Osteocyte (in vitro differentiated cells): ENCODE data around the gene SMCHD1. TPM values are rescaled to one million over a fixed set of nuclear protein-coding genes. Genes with fewer than 3 reads are reported as not detected.

Experiments used
- DNase-seq: peaks from one replicate; pipeline ENCODE4 v3.0.0; 2021; ENCODE audit warnings: mixed read lengths; ENCODE audit not compliant: unreplicated experiment; ENCODE audit errors: extremely low spot score
- H3K27ac Mint-ChIP-seq: one replicate; pipeline ENCODE4 v1.8.0; 2021; ENCODE audit warnings: mild to moderate bottlenecking, mixed read lengths; ENCODE audit not compliant: unreplicated experiment
- H3K27me3 Mint-ChIP-seq: one replicate; pipeline ENCODE4 v1.8.0; 2021; ENCODE audit warnings: mixed read lengths; ENCODE audit not compliant: unreplicated experiment
- H3K36me3 Mint-ChIP-seq: one replicate; pipeline ENCODE4 v1.8.0; 2021; ENCODE audit warnings: mixed read lengths; ENCODE audit not compliant: unreplicated experiment
- H3K4me1 Mint-ChIP-seq: one replicate; pipeline ENCODE4 v1.8.0; 2021; ENCODE audit warnings: mixed read lengths; ENCODE audit not compliant: unreplicated experiment
- H3K4me3 Mint-ChIP-seq: one replicate; pipeline ENCODE4 v1.8.0; 2021; ENCODE audit warnings: mild to moderate bottlenecking, moderate library complexity, mixed read lengths; ENCODE audit not compliant: unreplicated experiment
- H3K9me3 Mint-ChIP-seq: one replicate; pipeline ENCODE4 v1.8.0; 2021; ENCODE audit warnings: mixed read lengths; ENCODE audit not compliant: unreplicated experiment
- CTCF ChIP-seq: fragments of 200-600 bp; sonication (generic); IDR thresholded peaks from 2 replicates; pipeline ENCODE4 v1.5.0; 2021; ENCODE audit warnings: antibody characterized with exemption, mild to moderate bottlenecking, moderate library complexity
- total RNA-seq: library from RNA; stranded (reverse); gene quantifications from 2 replicates; pipeline ENCODE4 v1.2.1, GENCODE V29; 2021

Gene SMCHD1
- total RNA-seq, 1 donor from 2014 or later, result 58.1 TPM

- no peak for TF ChIP-seq CTCF
- Mint-ChIP-seq H3K27ac (no peak overlapping the region), H3K36me3 (peaks cover 48% of the 10 kb centered on the region), H3K9me3 (no peaks in the 10 kb centered on the region), H3K4me3 (no peak overlapping the region), H3K4me1 (no peaks in the 10 kb centered on the region), H3K27me3 (no peaks in the 10 kb centered on the region)
- no peak for DNase-seq
These were observed 119.1 kb downstream of the SMCHD1 start for GRCh38 chr18:2774669-2775068.

DNA sequence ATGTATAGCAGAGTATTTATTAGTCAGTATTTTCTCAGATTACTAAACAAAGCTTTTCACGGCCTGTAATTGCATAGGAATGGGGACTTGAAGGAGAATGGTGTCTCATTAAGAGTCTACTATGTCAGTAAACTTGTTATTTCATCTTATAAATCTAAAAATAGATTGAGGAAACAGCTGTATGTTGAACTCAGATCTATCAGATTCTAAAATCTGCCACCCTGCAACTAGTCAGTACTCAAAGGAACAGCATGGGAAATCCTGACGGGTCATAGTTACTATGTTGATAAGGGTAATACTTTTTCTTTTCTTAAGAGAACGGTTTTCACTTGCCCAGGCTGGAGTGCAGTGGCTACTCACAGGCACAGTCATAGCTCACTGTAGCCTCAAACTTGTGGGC lies 121.1 kb downstream of the SMCHD1 start:
- Mint-ChIP-seq H3K27me3 (no peaks in the 10 kb centered on the region), H3K36me3 (peaks cover 42% of the 10 kb centered on the region), H3K4me1 (no peaks in the 10 kb centered on the region), H3K9me3 (no peaks in the 10 kb centered on the region), H3K27ac (no peak overlapping the region), H3K4me3 (no peak overlapping the region)
- DNase-seq, result no peak
- no peak for TF ChIP-seq CTCF

GRCh38 chr18:2777241-2777640 lies 121.7 kb downstream of the SMCHD1 start:
- Mint-ChIP-seq H3K4me1 (no peaks in the 10 kb centered on the region), H3K27me3 (no peaks in the 10 kb centered on the region), H3K4me3 (no peak overlapping the region), H3K9me3 (no peaks in the 10 kb centered on the region), H3K36me3 (peaks cover 39% of the 10 kb centered on the region), H3K27ac (no peak overlapping the region)
- TF ChIP-seq CTCF, result no peak
- DNase-seq, result no peak

GRCh38 chr18:2780750-2781149 lies 125.2 kb downstream of the SMCHD1 start:
- H3K4me3 Mint-ChIP-seq, result no peak overlapping the region
- H3K9me3 Mint-ChIP-seq, result no peaks in the 10 kb centered on the region
- no peak for TF ChIP-seq CTCF
- no peaks in the 10 kb centered on the region for H3K27me3 Mint-ChIP-seq
- peaks cover 35% of the 10 kb centered on the region for H3K36me3 Mint-ChIP-seq
- H3K4me1 Mint-ChIP-seq, result no peaks in the 10 kb centered on the region
- DNase-seq, result no peak
- no peak overlapping the region for H3K27ac Mint-ChIP-seq

DNA sequence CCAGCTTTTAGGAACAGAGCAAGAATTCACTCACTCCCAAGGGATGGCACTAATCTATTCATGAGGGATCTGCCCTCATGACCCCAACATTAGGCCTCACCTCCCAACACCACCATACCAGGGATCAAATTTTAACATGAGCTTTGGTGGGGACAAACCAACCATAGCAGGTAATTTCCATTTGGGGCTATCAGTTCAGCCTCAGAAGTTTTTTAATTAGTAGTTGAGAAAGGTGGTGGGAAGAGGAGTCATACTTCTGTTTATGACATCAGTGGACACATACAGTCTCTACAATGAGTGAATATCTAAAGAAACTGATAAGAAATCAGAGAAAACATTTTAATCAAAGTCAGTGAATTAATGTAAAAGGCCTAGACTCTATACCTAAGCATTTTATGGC lies 131.7 kb downstream of the SMCHD1 start:
- peaks cover 37% of the 10 kb centered on the region for H3K36me3 Mint-ChIP-seq
- H3K27ac Mint-ChIP-seq, result no peak overlapping the region
- H3K4me1 Mint-ChIP-seq, result no peaks in the 10 kb centered on the region
- H3K9me3 Mint-ChIP-seq, result no peaks in the 10 kb centered on the region
- TF ChIP-seq CTCF, result no peak
- H3K4me3 Mint-ChIP-seq, result no peak overlapping the region
- no peaks in the 10 kb centered on the region for H3K27me3 Mint-ChIP-seq
- DNase-seq, result no peak
